NT2/D1 (cell line): ENCODE data around the gene GAD2.

Source experiments
- DNase-seq: peaks from one replicate; pipeline ENCODE4 v3.0.0-alpha.2; 2011; ENCODE audit warnings: low read depth, low spot score
- H3K27me3 ChIP-seq: 2 replicates; pipeline ENCODE4 v1.6.0; 2011; ENCODE audit warnings: mild to moderate bottlenecking; ENCODE audit not compliant: insufficient read length, insufficient read depth
- H3K36me3 ChIP-seq: 2 replicates; pipeline ENCODE4 v1.6.1; 2011; ENCODE audit warnings: mild to moderate bottlenecking, low read length, mixed read lengths; ENCODE audit not compliant: insufficient read depth, insufficient read length
- H3K4me1 ChIP-seq: 2 replicates; pipeline ENCODE4 v1.5.1; 2011; ENCODE audit not compliant: insufficient read depth, insufficient read length
- H3K4me3 ChIP-seq: 2 replicates; pipeline ENCODE4 v1.5.1; 2011; ENCODE audit warnings: low read depth; ENCODE audit not compliant: insufficient read length
- H3K9ac ChIP-seq: 2 replicates; pipeline ENCODE4 v1.6.0; 2011; ENCODE audit warnings: low read depth; ENCODE audit not compliant: insufficient read length
- H3K9me3 ChIP-seq: 2 replicates; pipeline ENCODE4 v1.5.1; 2011; ENCODE audit warnings: mild to moderate bottlenecking, low read length; ENCODE audit not compliant: insufficient read depth
- SUZ12 ChIP-seq: IDR thresholded peaks from 2 replicates; pipeline ENCODE4 v1.6.1; 2011; ENCODE audit not compliant: insufficient read length, insufficient read depth; ENCODE audit errors: extremely low read depth
- YY1 ChIP-seq: IDR thresholded peaks from 2 replicates; pipeline ENCODE4 v1.6.1; 2011; ENCODE audit not compliant: insufficient read length, insufficient read depth
- ZNF274 ChIP-seq: IDR thresholded peaks from 2 replicates; pipeline ENCODE4 v1.6.1; 2011; ENCODE audit warnings: mild to moderate bottlenecking, low read depth, low read length

The GAD2 gene

GRCh38 chr10:26216585-26217395 is at the start of gene GAD2:
Gene GAD2 (plus strand): TSS chr10:26216774. CDS start chr10:26216810, 36 bp downstream.
- peaks cover 14% of the 10 kb centered on the region for H3K4me1 ChIP-seq
- no peaks in the 10 kb centered on the region for H3K36me3 ChIP-seq
- H3K27me3 ChIP-seq = peaks cover 99% of the 10 kb centered on the region
- no peak for DNase-seq
- H3K9ac ChIP-seq = peak within 1 kb of the TSS; percentile 77
- H3K9me3 ChIP-seq = no peaks in the 10 kb centered on the region
- H3K4me3 ChIP-seq = peak within 1 kb of the TSS; percentile 40
- TF ChIP-seq ZNF274 (no peak), SUZ12 (peak; percentile 17), YY1 (no peak)

DNA sequence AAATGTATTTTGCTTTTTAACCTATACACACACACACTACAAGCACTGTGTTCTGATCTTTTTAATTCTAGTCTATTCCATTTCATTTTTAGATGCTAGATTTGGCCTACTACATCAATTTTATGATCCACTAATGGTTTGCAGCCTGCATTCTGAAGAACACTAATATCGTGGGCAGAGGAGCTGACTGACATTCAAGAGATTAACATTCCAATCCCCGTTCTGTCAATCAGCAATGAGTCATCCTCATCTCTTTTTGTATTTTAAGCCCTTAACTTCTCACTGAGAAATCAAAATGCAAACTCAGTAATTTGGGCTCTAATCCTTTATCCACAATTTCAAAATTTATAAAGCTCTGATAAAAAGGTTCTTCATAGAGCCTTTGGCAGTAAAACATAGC is 47.1 kb upstream of the GAD2 start:
- H3K36me3 ChIP-seq = no peaks in the 10 kb centered on the region
- H3K9me3 ChIP-seq = no peaks in the 10 kb centered on the region
- TF ChIP-seq ZNF274 = no peak
- TF ChIP-seq YY1 = no peak
- no peak for TF ChIP-seq SUZ12
- no peak overlapping the region for H3K4me3 ChIP-seq
- H3K4me1 ChIP-seq = peaks cover 2% of the 10 kb centered on the region
- H3K9ac ChIP-seq = no peak overlapping the region
- H3K27me3 ChIP-seq = no peaks in the 10 kb centered on the region
- DNase-seq = peak; percentile 36

GRCh38 chr10:26172131-26172530 is 44.4 kb upstream of the GAD2 start:
- no peaks in the 10 kb centered on the region for H3K9me3 ChIP-seq
- H3K4me1 ChIP-seq = peaks cover 2% of the 10 kb centered on the region
- no peak overlapping the region for H3K9ac ChIP-seq
- TF ChIP-seq SUZ12 = no peak
- TF ChIP-seq YY1 = no peak
- TF ChIP-seq ZNF274 = no peak
- no peaks in the 10 kb centered on the region for H3K27me3 ChIP-seq
- H3K4me3 ChIP-seq = no peak overlapping the region
- no peaks in the 10 kb centered on the region for H3K36me3 ChIP-seq
- no peak for DNase-seq

DNA sequence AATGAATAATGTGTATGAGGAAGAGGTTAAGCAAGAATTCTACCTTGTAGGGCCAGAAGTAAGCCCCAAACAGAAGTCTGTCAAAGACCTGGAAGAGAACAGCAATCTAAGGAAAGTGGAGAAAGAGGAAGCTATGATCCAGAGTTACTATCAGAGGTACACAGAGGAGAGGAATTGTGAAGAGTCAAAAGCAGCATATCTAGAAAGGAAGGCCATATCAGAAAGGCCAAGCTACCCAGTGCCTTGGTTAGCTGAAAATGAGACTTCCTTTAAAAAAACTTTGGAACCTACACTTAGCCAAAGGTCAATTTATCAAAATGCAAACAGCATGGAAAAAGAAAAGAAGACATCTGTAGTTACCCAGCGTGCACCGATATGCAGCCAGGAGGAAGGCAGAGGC is 42.7 kb upstream of the GAD2 start:
- no peak for DNase-seq
- no peaks in the 10 kb centered on the region for H3K9me3 ChIP-seq
- H3K27me3 ChIP-seq = no peaks in the 10 kb centered on the region
- H3K4me3 ChIP-seq = no peak overlapping the region
- H3K9ac ChIP-seq = no peak overlapping the region
- H3K4me1 ChIP-seq = peaks cover 2% of the 10 kb centered on the region
- TF ChIP-seq SUZ12 (no peak), ZNF274 (no peak), YY1 (no peak)
- no peaks in the 10 kb centered on the region for H3K36me3 ChIP-seq

DNA sequence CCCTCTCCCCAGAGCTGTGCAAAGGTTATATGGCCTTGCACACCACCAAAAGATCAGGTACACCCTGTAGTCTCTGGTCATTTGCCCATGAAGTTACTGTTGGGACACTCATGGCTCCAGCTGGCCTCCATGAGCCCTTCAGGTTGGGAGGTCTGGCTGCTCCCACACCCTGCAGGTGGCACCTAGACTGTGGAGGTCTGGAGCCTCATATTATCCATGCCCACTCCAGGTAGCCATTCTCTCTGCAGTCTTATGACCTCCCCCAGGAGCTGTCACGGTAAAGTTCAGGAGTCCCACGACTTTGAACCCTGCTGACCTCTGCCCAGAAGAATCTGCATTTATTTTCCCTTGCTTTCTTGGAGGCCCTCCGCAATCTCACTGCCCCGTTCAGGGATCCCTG is 39.2 kb upstream of the GAD2 start:
- H3K4me1 ChIP-seq = peaks cover under 1% of the 10 kb centered on the region

DNA sequence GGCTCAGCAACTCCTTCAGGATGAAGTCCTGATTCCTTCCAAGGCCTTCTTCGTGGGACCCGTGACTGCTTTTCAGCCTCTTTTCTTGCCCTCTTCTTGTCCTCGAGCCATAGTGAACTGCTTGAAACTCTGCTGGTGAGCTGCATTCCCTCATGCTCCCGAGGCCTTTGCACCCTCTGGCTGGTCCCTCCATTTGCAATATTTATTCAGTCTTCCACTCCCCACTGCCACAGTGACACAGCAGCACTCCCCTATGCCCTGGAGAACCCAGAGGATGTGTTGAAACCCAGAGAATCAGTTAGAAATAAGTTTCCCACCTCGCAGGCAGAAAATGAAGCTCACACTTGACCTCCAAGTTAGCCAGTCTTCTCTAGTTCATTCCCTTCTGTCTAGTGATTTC is 22.3 kb upstream of the GAD2 start:
- TF ChIP-seq SUZ12 (no peak), ZNF274 (no peak), YY1 (no peak)
- DNase-seq = no peak
- H3K9me3 ChIP-seq = no peaks in the 10 kb centered on the region
- H3K4me1 ChIP-seq = no peaks in the 10 kb centered on the region
- no peaks in the 10 kb centered on the region for H3K36me3 ChIP-seq
- no peak overlapping the region for H3K4me3 ChIP-seq
- no peak overlapping the region for H3K9ac ChIP-seq
- H3K27me3 ChIP-seq = no peaks in the 10 kb centered on the region

More for the DNA sequence above, 39.2 kb upstream of the GAD2 start:
- H3K9ac ChIP-seq = no peak overlapping the region
- no peaks in the 10 kb centered on the region for H3K36me3 ChIP-seq
- no peak overlapping the region for H3K4me3 ChIP-seq
- TF ChIP-seq SUZ12 = no peak
- TF ChIP-seq YY1 = no peak
- no peak for TF ChIP-seq ZNF274
- DNase-seq = no peak
- H3K9me3 ChIP-seq = no peaks in the 10 kb centered on the region
- H3K27me3 ChIP-seq = no peaks in the 10 kb centered on the region

GRCh38 chr10:26197248-26197647 is 19.3 kb upstream of the GAD2 start:
- no peaks in the 10 kb centered on the region for H3K4me1 ChIP-seq
- DNase-seq = no peak
- no peaks in the 10 kb centered on the region for H3K36me3 ChIP-seq
- TF ChIP-seq ZNF274 = no peak
- TF ChIP-seq SUZ12 = no peak
- no peak for TF ChIP-seq YY1
- no peaks in the 10 kb centered on the region for H3K27me3 ChIP-seq
- no peak overlapping the region for H3K9ac ChIP-seq
- no peak overlapping the region for H3K4me3 ChIP-seq
- no peaks in the 10 kb centered on the region for H3K9me3 ChIP-seq
